ENCODE data around the gene ADGRD1.

Gene ADGRD1

DNA sequence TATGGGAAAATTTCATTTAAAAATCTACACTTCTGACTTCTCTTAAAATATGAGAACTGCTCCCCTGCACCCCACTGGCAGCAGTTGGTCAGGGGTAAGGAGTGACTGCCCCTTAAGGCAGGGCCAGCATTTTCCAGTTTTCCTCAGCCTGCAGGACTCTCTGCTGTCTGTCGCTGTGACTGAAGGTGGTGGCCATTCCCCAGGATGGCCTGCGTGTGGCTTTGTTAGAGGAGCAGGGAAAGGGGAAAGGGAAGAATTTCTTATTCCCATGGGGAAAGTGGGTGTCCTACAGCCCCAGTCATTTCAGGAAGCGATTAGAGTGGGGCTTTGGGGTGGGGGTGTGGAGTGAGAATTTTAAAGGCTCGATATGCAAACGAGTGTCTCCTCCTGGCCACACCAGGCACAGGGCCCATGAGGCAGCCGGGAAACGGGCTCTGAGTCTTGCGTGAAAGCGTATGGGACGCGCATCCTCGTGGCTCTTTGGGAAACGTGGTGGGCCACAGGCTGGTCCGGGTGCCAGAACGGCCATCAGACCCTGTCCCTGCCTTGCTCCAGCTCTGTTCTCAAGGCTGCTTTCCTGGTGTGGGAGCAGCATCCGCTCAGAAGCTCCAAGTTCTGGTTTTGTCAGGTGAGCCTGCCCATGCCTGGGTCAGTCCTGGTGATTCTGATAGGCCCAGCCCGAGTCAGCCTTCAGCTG lies 23.5 kb downstream of the ADGRD1 start:
- TF ChIP-seq, protein P1, sequence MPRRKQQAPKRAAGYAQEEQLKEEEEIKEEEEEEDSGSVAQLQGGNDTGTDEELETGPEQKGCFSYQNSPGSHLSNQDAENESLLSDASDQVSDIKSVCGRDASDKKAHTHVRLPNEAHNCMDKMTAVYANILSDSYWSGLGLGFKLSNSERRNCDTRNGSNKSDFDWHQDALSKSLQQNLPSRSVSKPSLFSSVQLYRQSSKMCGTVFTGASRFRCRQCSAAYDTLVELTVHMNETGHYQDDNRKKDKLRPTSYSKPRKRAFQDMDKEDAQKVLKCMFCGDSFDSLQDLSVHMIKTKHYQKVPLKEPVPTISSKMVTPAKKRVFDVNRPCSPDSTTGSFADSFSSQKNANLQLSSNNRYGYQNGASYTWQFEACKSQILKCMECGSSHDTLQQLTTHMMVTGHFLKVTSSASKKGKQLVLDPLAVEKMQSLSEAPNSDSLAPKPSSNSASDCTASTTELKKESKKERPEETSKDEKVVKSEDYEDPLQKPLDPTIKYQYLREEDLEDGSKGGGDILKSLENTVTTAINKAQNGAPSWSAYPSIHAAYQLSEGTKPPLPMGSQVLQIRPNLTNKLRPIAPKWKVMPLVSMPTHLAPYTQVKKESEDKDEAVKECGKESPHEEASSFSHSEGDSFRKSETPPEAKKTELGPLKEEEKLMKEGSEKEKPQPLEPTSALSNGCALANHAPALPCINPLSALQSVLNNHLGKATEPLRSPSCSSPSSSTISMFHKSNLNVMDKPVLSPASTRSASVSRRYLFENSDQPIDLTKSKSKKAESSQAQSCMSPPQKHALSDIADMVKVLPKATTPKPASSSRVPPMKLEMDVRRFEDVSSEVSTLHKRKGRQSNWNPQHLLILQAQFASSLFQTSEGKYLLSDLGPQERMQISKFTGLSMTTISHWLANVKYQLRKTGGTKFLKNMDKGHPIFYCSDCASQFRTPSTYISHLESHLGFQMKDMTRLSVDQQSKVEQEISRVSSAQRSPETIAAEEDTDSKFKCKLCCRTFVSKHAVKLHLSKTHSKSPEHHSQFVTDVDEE (CRISPR knock-in tag; IDR thresholded peaks at IDR 0.05) = no peak
- TF ChIP-seq, protein P2, sequence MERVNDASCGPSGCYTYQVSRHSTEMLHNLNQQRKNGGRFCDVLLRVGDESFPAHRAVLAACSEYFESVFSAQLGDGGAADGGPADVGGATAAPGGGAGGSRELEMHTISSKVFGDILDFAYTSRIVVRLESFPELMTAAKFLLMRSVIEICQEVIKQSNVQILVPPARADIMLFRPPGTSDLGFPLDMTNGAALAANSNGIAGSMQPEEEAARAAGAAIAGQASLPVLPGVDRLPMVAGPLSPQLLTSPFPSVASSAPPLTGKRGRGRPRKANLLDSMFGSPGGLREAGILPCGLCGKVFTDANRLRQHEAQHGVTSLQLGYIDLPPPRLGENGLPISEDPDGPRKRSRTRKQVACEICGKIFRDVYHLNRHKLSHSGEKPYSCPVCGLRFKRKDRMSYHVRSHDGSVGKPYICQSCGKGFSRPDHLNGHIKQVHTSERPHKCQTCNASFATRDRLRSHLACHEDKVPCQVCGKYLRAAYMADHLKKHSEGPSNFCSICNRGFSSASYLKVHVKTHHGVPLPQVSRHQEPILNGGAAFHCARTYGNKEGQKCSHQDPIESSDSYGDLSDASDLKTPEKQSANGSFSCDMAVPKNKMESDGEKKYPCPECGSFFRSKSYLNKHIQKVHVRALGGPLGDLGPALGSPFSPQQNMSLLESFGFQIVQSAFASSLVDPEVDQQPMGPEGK (CRISPR knock-in tag; IDR thresholded peaks at IDR 0.05; ENCODE audit: borderline replicate concordance) = no peak
- TF ChIP-seq TOX (CRISPR knock-in tag; IDR thresholded peaks at IDR 0.05; ENCODE audit: borderline replicate concordance) (no peak), ZFP3 (CRISPR knock-in tag; IDR thresholded peaks at IDR 0.05) (no peak), ZNF70 (CRISPR knock-in tag; IDR thresholded peaks at IDR 0.05) (no peak), ZFP30 (CRISPR knock-in tag; IDR thresholded peaks at IDR 0.05) (no peak), ESRRG (CRISPR knock-in tag; IDR thresholded peaks at IDR 0.05) (no peak), GLIS3 (CRISPR knock-in tag; IDR thresholded peaks at IDR 0.05) (no peak)
- TF ChIP-seq, protein P3, sequence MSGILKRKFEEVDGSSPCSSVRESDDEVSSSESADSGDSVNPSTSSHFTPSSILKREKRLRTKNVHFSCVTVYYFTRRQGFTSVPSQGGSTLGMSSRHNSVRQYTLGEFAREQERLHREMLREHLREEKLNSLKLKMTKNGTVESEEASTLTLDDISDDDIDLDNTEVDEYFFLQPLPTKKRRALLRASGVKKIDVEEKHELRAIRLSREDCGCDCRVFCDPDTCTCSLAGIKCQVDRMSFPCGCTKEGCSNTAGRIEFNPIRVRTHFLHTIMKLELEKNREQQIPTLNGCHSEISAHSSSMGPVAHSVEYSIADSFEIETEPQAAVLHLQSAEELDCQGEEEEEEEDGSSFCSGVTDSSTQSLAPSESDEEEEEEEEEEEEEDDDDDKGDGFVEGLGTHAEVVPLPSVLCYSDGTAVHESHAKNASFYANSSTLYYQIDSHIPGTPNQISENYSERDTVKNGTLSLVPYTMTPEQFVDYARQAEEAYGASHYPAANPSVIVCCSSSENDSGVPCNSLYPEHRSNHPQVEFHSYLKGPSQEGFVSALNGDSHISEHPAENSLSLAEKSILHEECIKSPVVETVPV (CRISPR knock-in tag; IDR thresholded peaks at IDR 0.05) = no peak
- TF ChIP-seq, protein P4, sequence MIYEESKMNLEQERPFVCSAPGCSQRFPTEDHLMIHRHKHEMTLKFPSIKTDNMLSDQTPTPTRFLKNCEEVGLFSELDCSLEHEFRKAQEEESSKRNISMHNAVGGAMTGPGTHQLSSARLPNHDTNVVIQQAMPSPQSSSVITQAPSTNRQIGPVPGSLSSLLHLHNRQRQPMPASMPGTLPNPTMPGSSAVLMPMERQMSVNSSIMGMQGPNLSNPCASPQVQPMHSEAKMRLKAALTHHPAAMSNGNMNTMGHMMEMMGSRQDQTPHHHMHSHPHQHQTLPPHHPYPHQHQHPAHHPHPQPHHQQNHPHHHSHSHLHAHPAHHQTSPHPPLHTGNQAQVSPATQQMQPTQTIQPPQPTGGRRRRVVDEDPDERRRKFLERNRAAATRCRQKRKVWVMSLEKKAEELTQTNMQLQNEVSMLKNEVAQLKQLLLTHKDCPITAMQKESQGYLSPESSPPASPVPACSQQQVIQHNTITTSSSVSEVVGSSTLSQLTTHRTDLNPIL (CRISPR knock-in tag; IDR thresholded peaks at IDR 0.05; ENCODE audit: low read depth) = no peak
- ATAC-seq = no peak

DNA sequence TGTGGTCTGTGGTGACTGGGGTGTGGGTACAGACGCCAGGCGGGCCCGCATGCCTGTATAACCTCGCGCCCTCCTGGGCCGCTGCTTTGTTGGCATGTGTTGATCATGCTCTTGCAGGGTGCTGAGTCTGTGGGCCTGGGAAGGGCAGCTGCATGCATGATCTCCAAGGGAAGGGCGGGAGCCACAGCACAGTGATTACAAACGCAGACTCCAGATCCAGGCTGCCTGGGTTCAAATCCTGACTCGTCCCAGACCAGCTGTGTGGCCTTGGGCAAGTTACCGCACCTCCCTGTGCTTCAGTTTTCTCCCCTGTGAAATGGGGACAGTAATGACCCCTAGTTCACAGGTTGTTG lies 24.0 kb downstream of the ADGRD1 start:
- ATAC-seq = no peak

More for the DNA sequence above, 24.0 kb downstream of the ADGRD1 start:
- TF ChIP-seq PPARA (CRISPR knock-in tag; IDR thresholded peaks at IDR 0.05; ENCODE audit: borderline replicate concordance) (no peak), ZNF565 (CRISPR knock-in tag; conservative IDR thresholded peaks at IDR 0.05; ENCODE audit: low read depth) (no peak), GLIS3 (CRISPR knock-in tag; IDR thresholded peaks at IDR 0.05) (no peak), TCF4 (CRISPR knock-in tag; IDR thresholded peaks at IDR 0.05; ENCODE audit: borderline replicate concordance) (no peak), SNAI2 (CRISPR knock-in tag; IDR thresholded peaks at IDR 0.05) (no peak), BACH2 (CRISPR knock-in tag; IDR thresholded peaks at IDR 0.05; ENCODE audit: borderline replicate concordance) (no peak), ISL1 (CRISPR knock-in tag; IDR thresholded peaks at IDR 0.05) (no peak), ZFP3 (CRISPR knock-in tag; IDR thresholded peaks at IDR 0.05) (no peak), RARB (CRISPR knock-in tag; IDR thresholded peaks at IDR 0.05) (no peak), OSR1 (CRISPR knock-in tag; IDR thresholded peaks at IDR 0.05) (no peak), ARNTL (CRISPR knock-in tag; IDR thresholded peaks at IDR 0.05; ENCODE audit: borderline replicate concordance, low read depth) (no peak), ZC3H10 (CRISPR knock-in tag; IDR thresholded peaks at IDR 0.05) (no peak), ZNF8 (CRISPR knock-in tag; IDR thresholded peaks at IDR 0.05) (no peak), ZFP30 (CRISPR knock-in tag; IDR thresholded peaks at IDR 0.05) (no peak), ZNF70 (CRISPR knock-in tag; IDR thresholded peaks at IDR 0.05) (no peak), CSDC2 (CRISPR knock-in tag; IDR thresholded peaks at IDR 0.05) (no peak)
- TF ChIP-seq, protein P1 (CRISPR knock-in tag; IDR thresholded peaks at IDR 0.05) = no peak
- TF ChIP-seq, protein P2 (CRISPR knock-in tag; IDR thresholded peaks at IDR 0.05; ENCODE audit: borderline replicate concordance) = no peak
- TF ChIP-seq, protein P4 (CRISPR knock-in tag; IDR thresholded peaks at IDR 0.05; ENCODE audit: low read depth) = no peak
- TF ChIP-seq, protein P5, sequence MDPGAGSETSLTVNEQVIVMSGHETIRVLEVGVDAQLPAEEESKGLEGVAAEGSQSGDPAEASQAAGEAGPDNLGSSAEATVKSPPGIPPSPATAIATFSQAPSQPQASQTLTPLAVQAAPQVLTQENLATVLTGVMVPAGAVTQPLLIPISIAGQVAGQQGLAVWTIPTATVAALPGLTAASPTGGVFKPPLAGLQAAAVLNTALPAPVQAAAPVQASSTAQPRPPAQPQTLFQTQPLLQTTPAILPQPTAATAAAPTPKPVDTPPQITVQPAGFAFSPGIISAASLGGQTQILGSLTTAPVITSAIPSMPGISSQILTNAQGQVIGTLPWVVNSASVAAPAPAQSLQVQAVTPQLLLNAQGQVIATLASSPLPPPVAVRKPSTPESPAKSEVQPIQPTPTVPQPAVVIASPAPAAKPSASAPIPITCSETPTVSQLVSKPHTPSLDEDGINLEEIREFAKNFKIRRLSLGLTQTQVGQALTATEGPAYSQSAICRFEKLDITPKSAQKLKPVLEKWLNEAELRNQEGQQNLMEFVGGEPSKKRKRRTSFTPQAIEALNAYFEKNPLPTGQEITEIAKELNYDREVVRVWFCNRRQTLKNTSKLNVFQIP (CRISPR knock-in tag; IDR thresholded peaks at IDR 0.05; ENCODE audit: borderline replicate concordance, low read depth) = no peak
